SK-N-SH (cell line): Measurements from ENCODE around the gene AEBP1. TPM values are rescaled to one million over a fixed set of nuclear protein-coding genes. Genes with fewer than 3 reads are reported as not detected.
A peak's percentile ranks its signal among the peaks of the same experiment; 100 is the strongest.

Experiments used
- CTCF ChIA-PET: fragments of 300-600, 350-600 bp; formaldehyde crosslinking; extraction: SDS; loops from one replicate; lab custom pipeline; 2021; lab: Yijun Ruan, JAX
- POLR2A ChIA-PET: fragments of 350-600 bp; sonication (Branson Sonifier 250); formaldehyde crosslinking; extraction: SDS; loops from one replicate; lab custom pipeline; 2020; ENCODE audit warnings: antibody characterized with exemption, inconsistent platforms; lab: Yijun Ruan, JAX
- DNase-seq: peaks from one replicate; pipeline ENCODE4 v3.0.0; 2012
- H2AFZ ChIP-seq: fragments of 200-600 bp; sonication (generic); 2 replicates; pipeline ENCODE4 v1.8.1; 2016; ENCODE audit warnings: antibody characterized with exemption, mild to moderate bottlenecking, low read depth
- H3F3A ChIP-seq: fragments of 200-600 bp; sonication (generic); replicated peaks from 2 replicates; pipeline ENCODE3; 2016; ENCODE audit warnings: antibody characterized with exemption, mild to moderate bottlenecking; ENCODE audit not compliant: insufficient read depth
- H3K27ac ChIP-seq, 2 experiments: fragments of 200-500 bp in 1 of 2; fragments of 200-600 bp in 1 of 2; sonication (Bioruptor generic) in 1 of 2; sonication (generic), shearing (Covaris generic) in 1 of 2; 2 replicates each; pipeline versions ENCODE4 v1.5.1 to v1.6.1; 2014 to 2016; ENCODE audit warnings: low read depth in 2 of 2, inconsistent platforms in 1 of 2, low read length in 1 of 2, mild to moderate bottlenecking in 1 of 2, mixed read lengths in 1 of 2
- H3K27me3 ChIP-seq: fragments of 200-600 bp; sonication (generic), shearing (Covaris generic); 2 replicates; pipeline ENCODE4 v1.6.1; 2016; ENCODE audit warnings: mixed run types; ENCODE audit not compliant: insufficient read depth
- H3K36me3 ChIP-seq, 2 experiments: fragments of 200-500 bp in 1 of 2; fragments of 200-600 bp in 1 of 2; sonication (Bioruptor generic) in 1 of 2; sonication (generic) in 1 of 2; replicated peaks in 1 of 2; 2 replicates each; pipeline versions ENCODE3 to v1.5.1; 2014 to 2016; ENCODE audit warnings: low read length in 1 of 2, mild to moderate bottlenecking in 1 of 2; ENCODE audit not compliant: insufficient read depth in 2 of 2, control insufficient read depth in 1 of 2
- H3K4me1 ChIP-seq, 2 experiments: fragments of 200-500 bp in 1 of 2; fragments of 200-600 bp in 1 of 2; sonication (Bioruptor generic) in 1 of 2; sonication (generic), shearing (Covaris generic) in 1 of 2; 2 replicates each; pipeline versions ENCODE4 v1.5.1 to v1.6.1; 2014 to 2016; ENCODE audit warnings: low read depth in 1 of 2, low read length in 1 of 2, mixed run types in 1 of 2; ENCODE audit not compliant: insufficient read depth in 2 of 2, control insufficient read depth in 1 of 2
- H3K4me2 ChIP-seq: fragments of 200-600 bp; sonication (generic), shearing (Covaris generic); 2 replicates; pipeline ENCODE4 v1.6.1; 2017; ENCODE audit warnings: mixed run types
- H3K4me3 ChIP-seq, 2 experiments: fragments of 200-500 bp in 1 of 2; fragments of 200-600 bp in 1 of 2; sonication (Bioruptor generic) in 1 of 2; sonication (generic), shearing (Covaris generic) in 1 of 2; 2 replicates each; pipeline versions ENCODE4 v1.5.1 to v1.8.1; 2014 to 2016; ENCODE audit warnings: low read depth in 2 of 2, inconsistent platforms in 1 of 2, low read length in 1 of 2, mild to moderate bottlenecking in 1 of 2, mixed read lengths in 1 of 2, moderate library complexity in 1 of 2
- H3K79me2 ChIP-seq: fragments of 200-600 bp; sonication (generic); 2 replicates; pipeline ENCODE4 v1.8.1; 2017; ENCODE audit warnings: mild to moderate bottlenecking; ENCODE audit not compliant: insufficient read depth
- H3K9ac ChIP-seq: fragments of 200-600 bp; sonication (generic); 2 replicates; pipeline ENCODE4 v1.6.1; 2017; ENCODE audit warnings: mixed run types
- H3K9me2 ChIP-seq: fragments of 200-600 bp; sonication (generic); 2 replicates; pipeline ENCODE4 v1.6.1; 2017; ENCODE audit warnings: mixed run types
- H3K9me3 ChIP-seq: fragments of 200-600 bp; sonication (generic); 2 replicates; pipeline ENCODE4 v1.6.1; 2017; ENCODE audit warnings: mixed run types, mild to moderate bottlenecking, moderate library complexity
- H4K20me1 ChIP-seq: fragments of 200-600 bp; sonication (generic); 2 replicates; pipeline ENCODE4 v1.6.1; 2017; ENCODE audit warnings: mild to moderate bottlenecking, mixed run types; ENCODE audit not compliant: insufficient read depth
- CHD2 ChIP-seq: fragments of 150-350 bp; IDR thresholded peaks from 2 replicates; pipeline ENCODE4 v1.6.1; 2018; ENCODE audit warnings: low read length; ENCODE audit not compliant: partially characterized antibody
- EP300 ChIP-seq, 2 experiments: IDR thresholded peaks; 2 replicates each; pipeline versions ENCODE4 v1.4.0 to v1.6.1; 2012; ENCODE audit warnings: borderline replicate concordance in 1 of 2, low read depth in 1 of 2, low read length in 1 of 2
- FOXJ3 ChIP-seq: sonication (generic); formaldehyde crosslinking; IDR thresholded peaks from 2 replicates; pipeline ENCODE4 v1.5.1; 2020; ENCODE audit warnings: mild to moderate bottlenecking, missing genetic modification reagents
- FOXM1 ChIP-seq: IDR thresholded peaks from 2 replicates; pipeline ENCODE4 v1.4.0; 2012; ENCODE audit warnings: low read depth, mild to moderate bottlenecking
- NFIC ChIP-seq: IDR thresholded peaks from 2 replicates; pipeline ENCODE4 v1.4.0; 2012; ENCODE audit warnings: borderline replicate concordance
- POLR2AphosphoS5 ChIP-seq: IDR thresholded peaks from 2 replicates; pipeline ENCODE4 v1.6.1; 2012; ENCODE audit warnings: low read depth, low read length
- RAD21 ChIP-seq: IDR thresholded peaks from 2 replicates; pipeline ENCODE4 v1.6.1; 2012; ENCODE audit warnings: mild to moderate bottlenecking, low read length
- RXRA ChIP-seq: IDR thresholded peaks from 2 replicates; pipeline ENCODE4 v1.4.0; 2012; ENCODE audit warnings: low read depth, mild to moderate bottlenecking, borderline replicate concordance
- SMC3 ChIP-seq: IDR thresholded peaks from 2 replicates; pipeline ENCODE4 v1.6.1; 2012; ENCODE audit warnings: low read depth, low read length, improper control_type of control experiment
- YY1 ChIP-seq: IDR thresholded peaks from 2 replicates; pipeline ENCODE4 v1.4.0; 2012; ENCODE audit warnings: low read depth, mild to moderate bottlenecking
- WGBS: methylation state at CpG from one replicate; pipeline ENCODE4 v1.1.6; 2017; ENCODE audit warnings: low lambda C conversion rate; 5-methylcytosine and 5-hydroxymethylcytosine counted together
- polyA plus RNA-seq, 3 experiments: library from polyadenylated mRNA; depleted of rRNA; stranded (reverse); fragments of >200 nt; gene quantifications; 2 replicates each; pipeline ENCODE4 v1.2.3, GENCODE V29; 2012
- TF ChIP-seq, protein P1 (sequence below): fragments of 200-600 bp; sonication (generic); IDR thresholded peaks from 2 replicates; pipeline ENCODE4 v1.6.1; 2017; ENCODE audit warnings: antibody characterized with exemption, mild to moderate bottlenecking, moderate library complexity
- TF ChIP-seq, protein P2 (sequence below): fragments of 150-350 bp; IDR thresholded peaks from 2 replicates; pipeline ENCODE4 v1.6.1; 2017; ENCODE audit warnings: antibody characterized with exemption, low read length, low read depth, borderline replicate concordance

AEBP1 gene
- polyA plus RNA-seq, 1 of the 3 experiments (the other 2 are of a cell fraction) = 105 TPM

DNA sequence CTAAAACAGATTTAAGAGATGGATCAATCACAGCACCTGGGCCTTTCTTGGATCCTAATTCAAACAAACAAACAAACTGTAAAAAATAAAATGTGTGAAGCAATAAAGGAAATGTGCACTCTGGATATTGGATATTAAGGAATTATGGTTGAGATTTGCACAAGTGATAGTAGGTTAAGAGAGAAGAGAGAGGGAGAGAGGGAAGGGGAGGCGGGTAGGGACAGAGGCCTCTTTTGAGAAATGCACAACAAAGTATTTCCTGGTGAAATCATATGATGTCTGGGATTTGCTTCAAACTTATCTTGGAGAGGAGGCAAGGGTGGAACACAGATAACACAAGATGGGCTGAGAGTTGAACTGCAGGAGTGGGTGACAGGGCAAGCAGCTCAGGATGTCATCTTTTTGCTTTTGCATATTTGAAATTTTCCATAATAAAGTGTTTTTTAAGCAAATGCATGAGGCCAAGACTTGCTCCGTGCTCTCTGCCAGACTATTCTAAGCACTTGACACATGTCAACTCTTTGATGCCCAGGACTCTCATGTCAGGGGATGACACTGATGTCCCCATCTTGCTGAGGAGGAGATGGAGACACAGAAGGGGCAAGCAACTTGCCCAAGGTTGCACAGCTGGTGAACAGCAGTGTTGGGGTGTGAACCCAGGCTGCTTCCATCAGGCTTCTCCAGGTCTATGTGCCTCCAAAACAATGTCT is 9.1 kb upstream of the AEBP1 start:
- Histone ChIP-seq H3K27ac (no peak overlapping the region), H3K4me2 (no peak overlapping the region), H3K9me3 (no peaks in the 10 kb centered on the region), H4K20me1 (no peaks in the 10 kb centered on the region), H3K9me2 (no peaks in the 10 kb centered on the region), H3K4me3 (no peak overlapping the region), H2AFZ (peak overlapping the region; percentile 60), H3K4me1 (peaks cover 0 to 11% of the 10 kb centered on the region in 2 experiments; a peak in 1 of 4 replicates), H3K36me3 (no peaks in the 10 kb centered on the region), H3K27me3 (no peaks in the 10 kb centered on the region), H3K79me2 (no peaks in the 10 kb centered on the region), H3F3A (peaks cover 15% of the 10 kb centered on the region)
- POLR2A ChIA-PET = no interaction called here
- CTCF ChIA-PET = no interaction called here
- 82% methylated on average over 2 of the region's 2 CpGs for WGBS
- DNase-seq = no peak
- TF ChIP-seq, protein P1, sequence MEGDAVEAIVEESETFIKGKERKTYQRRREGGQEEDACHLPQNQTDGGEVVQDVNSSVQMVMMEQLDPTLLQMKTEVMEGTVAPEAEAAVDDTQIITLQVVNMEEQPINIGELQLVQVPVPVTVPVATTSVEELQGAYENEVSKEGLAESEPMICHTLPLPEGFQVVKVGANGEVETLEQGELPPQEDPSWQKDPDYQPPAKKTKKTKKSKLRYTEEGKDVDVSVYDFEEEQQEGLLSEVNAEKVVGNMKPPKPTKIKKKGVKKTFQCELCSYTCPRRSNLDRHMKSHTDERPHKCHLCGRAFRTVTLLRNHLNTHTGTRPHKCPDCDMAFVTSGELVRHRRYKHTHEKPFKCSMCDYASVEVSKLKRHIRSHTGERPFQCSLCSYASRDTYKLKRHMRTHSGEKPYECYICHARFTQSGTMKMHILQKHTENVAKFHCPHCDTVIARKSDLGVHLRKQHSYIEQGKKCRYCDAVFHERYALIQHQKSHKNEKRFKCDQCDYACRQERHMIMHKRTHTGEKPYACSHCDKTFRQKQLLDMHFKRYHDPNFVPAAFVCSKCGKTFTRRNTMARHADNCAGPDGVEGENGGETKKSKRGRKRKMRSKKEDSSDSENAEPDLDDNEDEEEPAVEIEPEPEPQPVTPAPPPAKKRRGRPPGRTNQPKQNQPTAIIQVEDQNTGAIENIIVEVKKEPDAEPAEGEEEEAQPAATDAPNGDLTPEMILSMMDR = no peak
- TF ChIP-seq FOXM1 (no peak), CHD2 (no peak), RXRA (no peak)
- TF ChIP-seq, protein P2, sequence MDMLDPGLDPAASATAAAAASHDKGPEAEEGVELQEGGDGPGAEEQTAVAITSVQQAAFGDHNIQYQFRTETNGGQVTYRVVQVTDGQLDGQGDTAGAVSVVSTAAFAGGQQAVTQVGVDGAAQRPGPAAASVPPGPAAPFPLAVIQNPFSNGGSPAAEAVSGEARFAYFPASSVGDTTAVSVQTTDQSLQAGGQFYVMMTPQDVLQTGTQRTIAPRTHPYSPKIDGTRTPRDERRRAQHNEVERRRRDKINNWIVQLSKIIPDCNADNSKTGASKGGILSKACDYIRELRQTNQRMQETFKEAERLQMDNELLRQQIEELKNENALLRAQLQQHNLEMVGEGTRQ = no peak
- TF ChIP-seq, all 33 proteins: peak for 0
- H3K9ac ChIP-seq = no peak overlapping the region; the same call in 1 of the 2 replicates

DNA sequence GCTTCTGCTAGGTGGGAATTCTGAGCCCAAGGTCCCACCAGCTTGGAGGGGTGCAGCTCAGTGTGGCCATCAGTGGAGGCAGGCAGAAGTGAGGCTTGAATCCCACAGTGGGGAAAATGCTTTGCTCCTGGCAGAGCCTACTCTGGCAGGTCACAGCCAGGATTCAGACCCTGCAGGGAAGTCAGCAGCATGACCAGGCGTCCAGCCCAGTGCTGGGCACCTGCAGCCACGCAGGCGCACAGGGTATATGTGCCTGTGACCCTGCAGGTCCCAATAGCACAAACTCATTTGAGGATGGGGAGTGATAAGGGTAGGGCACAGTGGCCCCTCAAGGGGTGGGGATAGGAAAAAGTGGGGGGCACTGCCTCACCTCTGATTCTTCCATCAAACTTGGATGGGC is 8.4 kb upstream of the AEBP1 start:
- Histone ChIP-seq H3K36me3 (no peaks in the 10 kb centered on the region), H3K4me3 (no peak overlapping the region), H4K20me1 (no peaks in the 10 kb centered on the region), H3K27ac (no peak overlapping the region), H3K9me2 (no peaks in the 10 kb centered on the region), H3K9ac (no peak overlapping the region), H3K9me3 (no peaks in the 10 kb centered on the region), H3F3A (peaks cover 15% of the 10 kb centered on the region), H3K4me2 (no peak overlapping the region), H3K79me2 (no peaks in the 10 kb centered on the region), H2AFZ (no peak overlapping the region), H3K4me1 (peaks cover 4 to 18% of the 10 kb centered on the region in 2 experiments; a peak in 2 of 4 replicates), H3K27me3 (no peaks in the 10 kb centered on the region)
- DNase-seq = no peak
- TF ChIP-seq FOXJ3 (CRISPR knock-in tag) = no peak
- no peak for TF ChIP-seq POLR2AphosphoS5
- TF ChIP-seq EP300 (IDR thresholded peaks at IDR 0.05; ENCODE audit: borderline replicate concordance in 1 of 2, low read depth in 1 of 2, low read length in 1 of 2) = no peak
- TF ChIP-seq RAD21 = no peak
- no peak for TF ChIP-seq SMC3
- no peak for TF ChIP-seq YY1
- TF ChIP-seq NFIC = no peak
- CTCF ChIA-PET = interaction anchor here (1.2 kb wide), 1 partner anchor 101 kb away, joined by 3 read pairs; no protein-coding TSS in a partner anchor
- WGBS = 100% methylated on average over 1 of the region's 3 CpGs
- POLR2A ChIA-PET = no interaction called here
